ENCODE data around the gene SNAP29.

DNA sequence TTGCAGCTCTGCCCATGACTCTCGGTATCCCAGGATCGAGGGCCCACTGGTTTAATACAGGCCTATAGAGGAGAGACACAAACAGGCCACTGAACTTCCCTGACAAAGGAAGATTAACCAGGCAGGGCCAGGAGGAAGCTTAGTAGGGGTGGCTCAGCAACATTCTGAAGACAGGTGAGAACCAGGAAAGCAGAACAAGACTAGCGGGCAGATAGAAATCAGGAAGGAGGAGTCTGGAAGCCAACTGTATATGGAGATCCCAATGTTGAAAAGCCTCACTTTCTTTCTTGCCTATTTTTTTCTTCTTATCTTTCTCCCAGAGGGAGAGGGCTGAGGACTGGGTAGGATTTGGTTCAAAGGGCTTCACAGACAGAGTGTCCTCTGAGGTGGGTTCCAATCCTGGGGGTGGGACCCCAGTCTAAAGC is 5.6 kb upstream of the SNAP29 start:
- TF ChIP-seq, protein P1, sequence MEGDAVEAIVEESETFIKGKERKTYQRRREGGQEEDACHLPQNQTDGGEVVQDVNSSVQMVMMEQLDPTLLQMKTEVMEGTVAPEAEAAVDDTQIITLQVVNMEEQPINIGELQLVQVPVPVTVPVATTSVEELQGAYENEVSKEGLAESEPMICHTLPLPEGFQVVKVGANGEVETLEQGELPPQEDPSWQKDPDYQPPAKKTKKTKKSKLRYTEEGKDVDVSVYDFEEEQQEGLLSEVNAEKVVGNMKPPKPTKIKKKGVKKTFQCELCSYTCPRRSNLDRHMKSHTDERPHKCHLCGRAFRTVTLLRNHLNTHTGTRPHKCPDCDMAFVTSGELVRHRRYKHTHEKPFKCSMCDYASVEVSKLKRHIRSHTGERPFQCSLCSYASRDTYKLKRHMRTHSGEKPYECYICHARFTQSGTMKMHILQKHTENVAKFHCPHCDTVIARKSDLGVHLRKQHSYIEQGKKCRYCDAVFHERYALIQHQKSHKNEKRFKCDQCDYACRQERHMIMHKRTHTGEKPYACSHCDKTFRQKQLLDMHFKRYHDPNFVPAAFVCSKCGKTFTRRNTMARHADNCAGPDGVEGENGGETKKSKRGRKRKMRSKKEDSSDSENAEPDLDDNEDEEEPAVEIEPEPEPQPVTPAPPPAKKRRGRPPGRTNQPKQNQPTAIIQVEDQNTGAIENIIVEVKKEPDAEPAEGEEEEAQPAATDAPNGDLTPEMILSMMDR (IDR thresholded peaks at IDR 0.05): no peak
- TF ChIP-seq, protein P2, sequence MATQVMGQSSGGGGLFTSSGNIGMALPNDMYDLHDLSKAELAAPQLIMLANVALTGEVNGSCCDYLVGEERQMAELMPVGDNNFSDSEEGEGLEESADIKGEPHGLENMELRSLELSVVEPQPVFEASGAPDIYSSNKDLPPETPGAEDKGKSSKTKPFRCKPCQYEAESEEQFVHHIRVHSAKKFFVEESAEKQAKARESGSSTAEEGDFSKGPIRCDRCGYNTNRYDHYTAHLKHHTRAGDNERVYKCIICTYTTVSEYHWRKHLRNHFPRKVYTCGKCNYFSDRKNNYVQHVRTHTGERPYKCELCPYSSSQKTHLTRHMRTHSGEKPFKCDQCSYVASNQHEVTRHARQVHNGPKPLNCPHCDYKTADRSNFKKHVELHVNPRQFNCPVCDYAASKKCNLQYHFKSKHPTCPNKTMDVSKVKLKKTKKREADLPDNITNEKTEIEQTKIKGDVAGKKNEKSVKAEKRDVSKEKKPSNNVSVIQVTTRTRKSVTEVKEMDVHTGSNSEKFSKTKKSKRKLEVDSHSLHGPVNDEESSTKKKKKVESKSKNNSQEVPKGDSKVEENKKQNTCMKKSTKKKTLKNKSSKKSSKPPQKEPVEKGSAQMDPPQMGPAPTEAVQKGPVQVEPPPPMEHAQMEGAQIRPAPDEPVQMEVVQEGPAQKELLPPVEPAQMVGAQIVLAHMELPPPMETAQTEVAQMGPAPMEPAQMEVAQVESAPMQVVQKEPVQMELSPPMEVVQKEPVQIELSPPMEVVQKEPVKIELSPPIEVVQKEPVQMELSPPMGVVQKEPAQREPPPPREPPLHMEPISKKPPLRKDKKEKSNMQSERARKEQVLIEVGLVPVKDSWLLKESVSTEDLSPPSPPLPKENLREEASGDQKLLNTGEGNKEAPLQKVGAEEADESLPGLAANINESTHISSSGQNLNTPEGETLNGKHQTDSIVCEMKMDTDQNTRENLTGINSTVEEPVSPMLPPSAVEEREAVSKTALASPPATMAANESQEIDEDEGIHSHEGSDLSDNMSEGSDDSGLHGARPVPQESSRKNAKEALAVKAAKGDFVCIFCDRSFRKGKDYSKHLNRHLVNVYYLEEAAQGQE (IDR thresholded peaks at IDR 0.05; ENCODE audit: insufficient read depth in 1 of 2, low read depth in 2 of 2, low read length in 1 of 2): no peak

Measured in Panc1 (cell line).